GM18511 (cell line): ENCODE results near the gene CRTC1.

Experiments used
- ATAC-seq: cut with Tn5 transposase; IDR thresholded peaks from one replicate; pipeline ENCODE4 v1.9.1; 2021; ENCODE audit warnings: mild to moderate bottlenecking, moderate library complexity; ENCODE audit not compliant: unreplicated experiment

Gene CRTC1, protein sequence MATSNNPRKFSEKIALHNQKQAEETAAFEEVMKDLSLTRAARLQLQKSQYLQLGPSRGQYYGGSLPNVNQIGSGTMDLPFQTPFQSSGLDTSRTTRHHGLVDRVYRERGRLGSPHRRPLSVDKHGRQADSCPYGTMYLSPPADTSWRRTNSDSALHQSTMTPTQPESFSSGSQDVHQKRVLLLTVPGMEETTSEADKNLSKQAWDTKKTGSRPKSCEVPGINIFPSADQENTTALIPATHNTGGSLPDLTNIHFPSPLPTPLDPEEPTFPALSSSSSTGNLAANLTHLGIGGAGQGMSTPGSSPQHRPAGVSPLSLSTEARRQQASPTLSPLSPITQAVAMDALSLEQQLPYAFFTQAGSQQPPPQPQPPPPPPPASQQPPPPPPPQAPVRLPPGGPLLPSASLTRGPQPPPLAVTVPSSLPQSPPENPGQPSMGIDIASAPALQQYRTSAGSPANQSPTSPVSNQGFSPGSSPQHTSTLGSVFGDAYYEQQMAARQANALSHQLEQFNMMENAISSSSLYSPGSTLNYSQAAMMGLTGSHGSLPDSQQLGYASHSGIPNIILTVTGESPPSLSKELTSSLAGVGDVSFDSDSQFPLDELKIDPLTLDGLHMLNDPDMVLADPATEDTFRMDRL

DNA sequence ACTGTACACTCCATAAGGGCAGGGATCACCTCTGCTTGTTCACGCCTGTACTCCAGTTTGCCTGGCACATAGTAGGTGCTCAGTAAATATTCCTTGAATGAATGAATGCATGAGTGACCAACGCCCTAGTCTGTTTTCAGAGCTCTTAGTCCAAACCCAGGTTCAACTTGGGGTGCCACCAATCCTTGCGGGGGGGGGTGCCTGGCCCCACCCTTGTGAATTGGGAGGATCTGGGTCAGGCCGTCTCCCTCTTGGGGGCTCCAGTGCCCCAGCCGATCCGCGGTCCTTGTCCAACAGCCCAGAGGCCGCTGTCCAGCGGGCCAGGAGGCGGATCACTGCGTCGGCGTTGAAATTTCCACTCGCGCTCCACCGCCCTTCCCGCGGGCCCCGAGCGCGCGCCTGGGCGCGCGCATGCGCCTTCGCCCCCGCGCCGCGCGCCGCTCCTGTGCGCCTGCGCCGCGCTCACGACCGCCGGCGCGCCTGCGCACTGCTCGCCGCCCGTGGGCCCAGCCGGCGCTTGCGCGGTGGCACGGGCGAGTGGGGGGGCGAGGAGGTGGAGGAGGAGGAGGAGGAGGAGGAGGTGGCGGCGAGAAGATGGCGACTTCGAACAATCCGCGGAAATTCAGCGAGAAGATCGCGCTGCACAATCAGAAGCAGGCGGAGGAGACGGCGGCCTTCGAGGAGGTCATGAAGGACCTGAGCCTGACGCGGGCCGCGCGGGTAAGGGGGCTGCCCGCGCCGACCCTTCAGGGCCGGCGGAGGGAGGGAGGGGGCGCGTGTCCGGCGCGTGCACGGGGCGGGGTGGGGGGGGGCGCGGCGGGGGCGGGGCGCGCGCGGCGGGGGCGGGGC, at the start of gene CRTC1:
Gene CRTC1, plus strand, starts transcription at position 572 of the 849 bp plus-strand sequence. Its CDS starts 23 bp downstream, at position 595.
- peak; percentile 81 for ATAC-seq

DNA sequence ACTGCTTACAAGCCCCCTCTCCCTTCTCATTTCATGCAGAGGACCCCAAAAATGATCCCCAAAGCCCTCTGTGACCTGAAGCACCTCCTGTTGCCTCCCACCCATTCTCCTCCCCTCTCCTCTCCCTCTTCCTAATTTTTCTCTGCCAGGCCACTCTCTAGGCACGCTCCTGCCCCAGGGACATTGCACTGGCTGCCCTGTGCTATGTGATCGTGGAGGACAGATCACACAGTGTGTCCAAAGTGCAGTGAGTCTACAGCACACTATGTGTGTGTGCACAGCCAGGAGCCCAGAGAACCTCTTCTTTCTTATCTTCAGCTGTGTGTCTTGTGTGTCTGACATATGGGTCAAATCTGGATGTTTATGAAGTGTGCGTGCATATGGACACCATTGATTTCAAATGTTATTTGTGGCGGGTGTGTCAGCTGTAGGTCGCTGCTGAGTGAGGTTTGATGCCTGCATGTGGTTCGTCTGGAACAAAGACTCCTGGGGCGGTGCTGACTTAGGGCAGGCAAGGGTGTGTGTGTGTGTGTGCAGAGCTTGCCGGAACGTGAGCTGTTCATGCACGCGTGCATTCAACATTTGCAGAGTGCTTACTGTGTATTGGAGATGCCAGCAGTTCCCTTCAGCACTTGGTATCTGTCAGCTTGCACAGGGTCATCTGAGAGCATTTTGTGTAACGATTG, 48.7 kb upstream of the CRTC1 start:
- ATAC-seq, result no peak

DNA sequence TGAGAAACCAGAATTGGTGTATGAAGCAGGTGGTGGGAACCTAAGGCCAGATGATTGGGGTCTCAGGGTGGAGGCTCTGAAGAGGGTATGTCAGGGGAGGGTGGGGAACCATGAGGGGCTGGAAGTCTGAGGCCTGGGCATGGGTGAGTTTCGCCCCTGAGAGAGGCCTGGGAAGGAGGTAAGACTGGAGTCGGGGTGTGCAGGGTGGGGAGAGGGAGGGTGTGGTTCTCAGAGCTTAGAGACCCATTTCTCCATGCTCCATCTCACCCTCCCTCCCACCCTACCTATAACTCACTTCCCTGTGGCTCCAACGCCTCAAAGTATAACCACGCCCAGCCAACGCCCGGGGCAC, 47.7 kb upstream of the CRTC1 start:
- ATAC-seq, result no peak

DNA sequence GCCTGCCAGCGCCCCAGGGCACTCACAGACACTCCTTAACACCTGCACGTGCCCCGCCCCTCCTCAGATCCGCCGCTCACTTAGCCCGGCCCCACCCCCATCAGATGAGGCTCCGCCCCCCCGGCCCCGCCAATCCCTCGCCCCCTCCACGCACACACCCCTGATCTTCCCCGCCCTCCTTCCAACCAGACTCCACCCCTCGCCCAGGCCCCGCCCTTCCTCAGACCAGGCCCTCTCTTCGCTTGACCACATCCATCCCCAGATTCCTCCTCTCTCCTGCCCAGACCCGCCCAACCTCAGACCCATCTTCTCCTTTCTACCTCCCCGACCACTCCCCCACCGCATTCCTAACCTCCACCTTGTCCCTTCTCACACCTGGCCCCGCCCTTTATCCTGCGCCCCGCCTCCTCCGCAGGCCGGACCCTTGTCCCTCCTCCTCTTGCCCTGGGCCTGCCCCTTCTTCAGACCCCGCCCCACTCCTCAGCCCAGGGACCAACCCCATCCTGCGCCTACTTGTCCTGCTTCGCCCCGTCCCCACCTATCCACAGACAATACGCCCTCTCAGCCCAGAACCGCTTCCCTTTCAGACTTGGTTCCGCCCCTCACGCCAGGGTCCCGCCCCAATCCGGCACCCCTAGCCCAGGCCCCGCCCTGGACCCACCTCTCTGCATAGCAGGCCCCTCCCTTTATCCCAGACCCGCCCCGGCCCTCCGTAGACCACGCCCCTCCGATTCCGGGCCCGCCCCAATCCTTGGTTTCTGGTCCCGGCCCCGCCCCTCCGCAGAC, 47.1 kb upstream of the CRTC1 start:
- ATAC-seq, result peak; percentile 88

DNA sequence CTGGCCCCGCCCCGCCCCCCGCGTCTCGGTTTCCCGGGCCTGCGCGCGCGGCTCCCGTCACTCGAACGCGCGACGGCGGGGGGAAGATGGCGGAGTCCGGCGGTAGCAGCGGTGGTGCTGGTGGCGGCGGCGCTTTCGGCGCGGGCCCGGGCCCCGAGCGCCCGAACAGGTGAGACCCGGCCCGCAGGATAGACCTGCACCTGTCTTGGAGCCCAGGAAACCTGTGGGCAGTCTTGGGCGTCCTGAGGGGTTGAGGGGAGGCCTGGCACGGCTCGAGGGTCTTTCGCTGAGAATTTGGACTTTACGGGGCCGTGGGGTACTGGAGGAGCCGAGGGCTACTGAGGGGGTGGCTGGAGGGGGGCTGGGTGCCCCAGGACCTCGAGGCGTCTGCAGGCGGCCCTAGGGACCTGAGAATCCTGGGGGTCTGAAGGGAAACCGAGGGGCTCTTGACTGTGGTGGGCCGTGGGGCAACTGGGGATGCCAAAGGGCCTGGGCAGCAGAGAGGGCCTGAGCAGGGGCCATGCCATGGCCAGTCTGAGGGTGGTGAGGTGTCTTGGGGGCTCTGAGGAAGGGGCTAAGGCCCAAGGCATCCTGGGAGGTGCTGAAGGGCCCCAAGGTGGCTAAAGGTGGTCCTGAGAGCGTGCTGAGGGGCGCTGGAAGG, 46.4 kb upstream of the CRTC1 start, which contains the start of gene KLHL26:
Gene KLHL26, plus strand, starts transcription at position 60 of the 661 bp plus-strand sequence. Its CDS starts 27 bp downstream, at position 87.
- ATAC-seq, result no peak

DNA sequence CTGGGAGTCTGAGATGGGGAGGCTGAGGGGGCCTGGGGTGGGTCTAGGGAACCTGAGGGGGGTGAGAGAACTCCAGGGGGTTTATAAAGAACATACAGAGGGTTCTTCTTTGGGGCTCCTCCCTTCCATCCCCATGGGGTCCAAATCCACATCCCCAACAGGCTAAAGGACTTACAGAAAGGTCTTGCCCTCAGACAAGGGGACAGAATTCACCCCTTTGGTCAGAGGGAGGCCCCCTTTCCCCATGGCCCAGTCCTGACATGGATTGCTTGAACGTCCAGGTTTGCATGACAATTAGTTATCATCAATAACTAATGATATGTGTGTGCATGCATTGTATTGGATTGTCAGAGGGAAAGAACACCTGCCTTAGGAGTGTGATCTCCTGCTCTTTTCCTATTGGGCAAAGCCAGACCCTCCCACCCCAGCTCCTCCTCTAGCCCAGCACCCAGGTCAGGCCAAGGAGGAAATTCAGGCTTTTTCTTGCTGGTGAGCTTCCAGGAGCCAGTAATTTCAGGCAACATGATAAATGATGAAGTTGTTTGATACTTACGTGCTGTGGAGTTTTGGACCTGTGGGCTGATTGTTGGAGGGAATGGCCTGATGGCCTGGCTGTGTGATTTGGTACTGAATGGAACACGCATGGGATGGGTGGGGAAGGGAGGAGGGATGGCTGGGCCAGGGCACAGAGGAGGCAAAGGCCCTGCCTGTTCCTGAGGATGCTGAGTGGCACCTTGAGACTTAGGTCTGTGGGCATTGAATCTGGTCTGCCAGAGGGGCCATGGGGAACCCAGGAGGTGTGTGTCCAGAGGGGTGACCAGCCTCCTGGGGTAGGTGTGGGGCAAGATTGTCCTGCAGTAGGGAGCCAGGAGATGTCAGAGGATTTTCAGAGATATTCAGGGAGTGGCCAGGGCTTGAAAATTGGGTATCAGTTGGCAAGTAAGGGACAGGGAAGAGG, 45.5 kb upstream of the CRTC1 start:
- ATAC-seq, result no peak

DNA sequence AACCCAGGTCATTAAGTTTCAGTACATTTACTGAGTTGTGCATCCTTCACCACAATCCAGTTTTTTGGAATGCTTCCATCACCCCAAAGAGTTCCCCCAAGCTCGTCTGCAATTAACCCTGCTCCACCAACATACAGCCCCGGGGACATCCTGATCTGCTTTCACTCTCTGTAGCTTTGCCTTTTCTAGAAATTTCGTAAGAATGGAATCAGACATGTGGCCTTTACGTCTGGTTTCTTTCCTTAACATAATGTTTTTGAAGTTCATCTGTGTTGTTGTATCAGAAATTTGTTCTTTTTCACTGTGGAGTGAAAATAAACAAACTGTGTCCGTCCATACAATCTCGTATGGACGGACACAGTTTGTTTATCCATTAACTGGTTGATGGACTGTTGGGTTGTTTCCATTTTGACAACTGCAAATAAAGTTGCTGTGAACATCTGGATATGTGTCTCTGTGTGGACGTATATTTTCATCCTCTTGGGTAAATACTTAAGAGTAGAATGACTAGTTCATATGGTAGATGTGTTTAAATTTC, 43.7 kb upstream of the CRTC1 start:
- no peak for ATAC-seq

DNA sequence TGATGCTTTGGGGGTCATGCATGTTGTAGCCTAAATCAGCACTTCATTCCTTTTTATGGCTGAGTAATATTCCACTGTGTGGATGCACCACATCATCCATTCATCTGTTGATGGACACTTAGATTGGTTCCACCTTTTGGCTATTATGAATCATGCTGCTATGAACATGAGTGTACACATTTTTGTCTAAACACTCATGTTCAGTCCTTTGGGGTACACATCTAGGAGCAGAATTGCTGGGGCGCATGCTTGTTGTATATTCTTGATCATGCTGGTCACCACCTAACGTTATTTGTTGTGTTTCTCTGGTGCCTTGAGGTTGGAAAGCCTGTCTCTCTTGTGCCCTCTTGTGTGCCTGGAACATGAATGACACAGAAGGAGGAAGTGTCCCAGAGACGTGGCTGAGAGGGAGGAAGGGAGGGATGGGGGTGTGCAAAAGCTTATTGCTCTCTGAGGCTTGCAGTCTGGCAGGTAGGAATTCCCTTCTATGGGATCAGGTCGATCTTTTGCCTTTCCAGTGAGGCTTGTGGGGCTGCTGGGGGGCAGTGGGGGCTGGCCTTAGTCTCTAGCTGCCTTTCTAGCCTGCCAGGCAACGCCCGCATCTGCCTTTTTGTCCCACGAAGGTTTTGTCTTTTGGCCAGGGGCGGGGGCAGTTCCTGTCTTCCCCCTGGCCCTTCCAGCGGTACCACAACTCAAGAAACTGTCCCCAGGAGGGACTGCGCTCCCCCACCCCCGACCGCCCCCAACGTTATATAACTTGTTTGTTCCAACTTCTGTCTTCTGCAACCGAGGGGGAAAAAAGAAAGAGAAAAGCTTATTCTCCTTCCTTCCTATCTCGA, 39.1 kb upstream of the CRTC1 start:
- no peak for ATAC-seq

DNA sequence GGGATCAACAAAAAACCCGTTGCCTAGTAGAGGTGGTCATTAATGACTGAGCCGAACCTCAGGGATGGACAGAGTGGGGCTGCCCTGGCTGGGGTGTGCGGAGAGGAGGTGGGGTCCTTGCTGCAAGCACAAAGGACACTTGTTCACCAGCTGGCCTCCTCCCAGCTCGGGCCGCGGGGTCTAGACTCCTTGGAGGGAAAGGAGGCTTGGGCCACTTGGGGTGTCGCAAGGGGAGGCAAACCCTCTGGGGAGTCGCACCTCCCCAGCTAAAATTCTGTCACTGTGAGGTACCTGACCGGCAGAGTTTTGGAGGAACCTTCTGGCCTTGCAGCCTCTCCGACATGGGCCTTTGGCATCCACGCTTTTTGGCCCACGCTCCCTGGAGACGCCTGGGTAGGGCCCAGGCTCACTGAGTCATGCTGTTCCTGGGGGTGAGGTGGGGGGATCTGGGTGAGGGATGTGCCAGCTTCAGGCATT, 38.4 kb upstream of the CRTC1 start:
- ATAC-seq, result no peak

DNA sequence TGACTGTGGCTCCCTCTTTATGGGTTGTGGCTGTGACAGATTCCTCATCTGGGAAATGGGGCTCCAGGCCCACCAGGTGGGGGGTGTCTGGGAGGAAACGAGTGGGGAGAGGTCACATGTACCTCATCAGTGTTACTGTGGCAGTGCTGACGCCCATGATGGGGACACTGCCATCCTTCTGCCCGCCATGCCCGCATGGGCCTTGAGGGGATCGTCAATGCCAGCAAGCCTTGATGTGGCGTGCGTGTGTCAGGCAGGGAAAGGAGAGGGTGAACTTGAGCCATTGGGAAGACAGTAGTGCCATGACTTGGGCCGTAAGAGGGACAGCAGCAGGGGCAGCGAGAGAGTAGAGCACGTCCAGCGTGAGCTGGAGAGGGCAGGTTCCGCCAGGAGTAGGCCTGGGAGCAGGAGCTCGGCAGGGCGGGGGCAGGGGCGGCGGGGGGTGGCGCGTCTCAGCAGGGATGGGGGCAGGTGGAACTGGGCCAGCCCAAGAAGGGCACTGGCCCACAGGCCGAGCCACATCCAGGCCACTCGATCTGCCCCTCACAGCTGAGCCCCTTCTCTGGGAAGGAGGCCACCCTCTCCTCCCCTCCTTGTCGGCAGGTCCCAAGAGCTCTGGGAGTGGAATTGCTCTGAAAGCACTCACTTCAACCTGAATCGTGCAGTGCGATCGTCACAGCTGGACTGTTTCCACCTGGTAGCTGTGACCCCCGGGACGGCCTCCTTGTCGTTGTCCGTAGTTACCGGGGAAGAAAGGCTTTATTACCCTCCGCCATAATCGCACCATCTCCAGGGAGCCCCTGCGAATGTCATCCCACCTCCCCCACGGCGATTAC, 36.7 kb upstream of the CRTC1 start:
- no peak for ATAC-seq

DNA sequence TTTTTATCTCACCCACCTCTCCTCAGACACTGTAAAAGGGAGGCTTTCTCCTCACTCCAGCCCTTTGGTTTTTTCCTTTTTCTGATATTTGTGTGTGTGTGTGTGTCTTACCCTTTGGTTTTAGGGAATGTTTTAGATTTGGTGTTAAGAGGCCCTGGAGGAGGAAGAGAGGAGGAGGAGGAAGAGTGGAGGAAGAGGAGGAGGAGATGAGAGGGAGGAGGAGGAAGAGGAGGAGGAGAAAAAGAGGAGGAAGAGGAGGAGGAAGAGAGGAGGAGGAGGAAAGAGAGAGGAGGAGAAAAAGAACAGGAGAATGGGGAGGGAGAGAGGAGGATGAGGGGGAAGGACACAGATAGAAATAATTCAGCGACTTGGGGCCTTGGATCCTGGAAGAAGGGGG, 36.1 kb upstream of the CRTC1 start:
- no peak for ATAC-seq

DNA sequence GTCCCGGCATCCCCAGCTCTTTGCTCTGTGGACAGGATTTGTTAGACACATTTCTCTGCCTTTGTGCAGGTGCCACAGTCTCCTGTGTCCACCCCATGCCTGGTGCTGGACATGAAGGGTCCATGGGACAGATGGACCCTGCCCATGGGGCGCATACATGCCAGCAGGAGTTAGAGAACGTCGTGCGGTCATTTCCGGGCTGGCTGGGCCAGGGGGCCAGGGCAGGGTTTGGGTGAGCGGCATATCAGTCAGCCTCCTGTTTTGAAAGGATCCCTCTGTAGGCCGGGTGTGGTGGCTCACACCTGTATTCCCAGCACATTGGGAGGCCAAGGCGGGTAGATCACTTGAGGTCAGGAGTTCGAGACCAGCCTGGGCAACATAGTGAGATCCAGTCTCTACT, 35.7 kb upstream of the CRTC1 start:
- no peak for ATAC-seq

DNA sequence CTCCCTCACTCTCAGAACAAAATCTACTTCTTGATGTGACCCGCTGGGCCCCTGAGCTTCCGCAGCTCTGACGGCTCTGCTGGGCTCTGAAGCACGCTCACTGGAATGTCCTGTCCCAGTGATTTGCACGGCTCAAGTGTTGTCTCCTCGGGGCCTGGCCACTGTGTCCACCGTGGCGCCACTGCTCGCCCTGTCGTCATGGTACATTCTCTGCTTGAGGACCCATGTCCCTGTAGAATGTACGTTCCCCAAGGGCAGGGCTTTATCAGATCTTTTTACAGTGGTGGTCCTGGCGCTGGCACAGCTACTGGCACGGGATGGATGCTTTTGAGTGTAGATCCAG, 34.5 kb upstream of the CRTC1 start:
- ATAC-seq, result no peak

DNA sequence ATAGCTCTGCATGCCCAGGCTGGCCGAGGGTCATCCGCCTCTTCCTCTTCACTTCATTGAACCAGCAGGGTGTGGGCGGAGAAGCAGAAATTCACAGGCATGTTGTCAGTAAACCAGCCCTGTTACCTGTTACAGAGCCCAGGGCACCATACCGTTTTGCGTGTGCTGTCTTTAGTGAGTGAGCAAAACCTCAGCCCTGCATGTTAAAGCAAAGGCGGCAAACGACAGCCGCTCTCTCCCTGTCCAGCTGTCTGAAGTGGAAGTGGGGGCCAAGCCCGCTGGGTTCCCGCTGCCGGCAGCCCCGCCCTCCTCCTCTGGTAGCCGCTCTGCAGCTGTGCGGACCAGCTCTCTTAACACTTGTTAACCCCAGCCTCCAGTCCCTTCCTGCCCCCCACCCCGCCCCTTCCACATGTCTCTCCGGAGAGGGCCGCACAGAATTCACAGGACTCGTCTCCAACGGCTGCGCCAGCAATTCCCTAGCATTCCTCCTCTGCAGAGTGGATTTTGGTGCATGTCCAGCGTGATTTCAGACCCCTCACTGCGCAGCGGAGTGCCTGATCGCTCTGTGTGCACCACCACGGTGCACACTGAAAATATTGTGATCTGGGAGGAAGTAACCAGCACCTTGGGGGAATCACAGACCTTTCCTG, 34.0 kb upstream of the CRTC1 start:
- peak; percentile 58 for ATAC-seq

DNA sequence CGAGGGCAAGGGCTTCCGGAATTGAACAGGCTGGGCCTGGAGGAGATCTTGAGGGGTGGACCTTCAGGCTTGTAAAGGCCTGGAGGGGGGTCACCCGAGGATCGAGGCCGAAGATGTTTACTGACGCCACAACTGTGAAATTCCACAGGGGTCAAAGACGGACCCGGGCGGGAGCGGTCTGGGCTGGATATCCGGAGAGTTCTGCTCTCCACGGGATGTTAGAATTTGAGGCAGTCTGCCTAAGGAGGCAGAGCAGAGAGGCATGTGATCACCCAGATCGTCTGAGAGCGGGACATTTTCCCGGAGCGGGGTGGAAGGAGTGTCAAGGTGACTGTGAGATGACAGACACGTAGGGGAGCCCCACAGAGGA, 33.5 kb upstream of the CRTC1 start:
- no peak for ATAC-seq

DNA sequence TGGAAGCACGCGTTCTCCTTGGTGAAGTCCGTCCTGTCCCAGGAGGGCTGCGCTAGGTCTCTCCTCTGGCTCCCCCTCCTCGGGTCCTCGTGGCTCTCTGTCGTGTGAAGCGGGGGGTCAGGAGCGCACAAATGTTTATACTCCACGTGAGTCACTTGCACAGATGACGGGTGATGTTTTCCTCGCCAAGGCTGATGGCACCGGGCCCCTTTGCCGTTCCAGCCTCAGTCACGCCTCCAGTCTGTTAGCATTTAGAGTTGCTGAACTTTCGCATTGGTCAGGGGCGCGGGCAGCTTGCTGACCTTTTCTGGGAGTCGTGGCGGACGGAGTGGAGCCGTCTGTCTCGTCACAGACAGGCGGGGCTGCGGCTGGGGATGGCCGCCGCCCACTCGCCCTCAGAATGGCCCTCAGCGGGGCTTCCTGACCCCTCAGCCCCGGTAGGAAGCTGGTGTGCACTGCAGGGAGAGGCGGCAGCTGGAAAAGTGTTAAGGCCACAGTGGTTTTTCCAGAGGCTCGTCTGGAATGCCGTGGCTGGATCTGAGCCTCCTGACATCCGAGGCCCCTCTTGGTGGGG, 32.9 kb upstream of the CRTC1 start:
- ATAC-seq, result no peak
